HepG2 (cell line): Measurements from ENCODE around the gene FYB1. TPM values are rescaled to one million over a fixed set of nuclear protein-coding genes. Genes with fewer than 3 reads are reported as not detected.
A peak's percentile ranks its signal among the peaks of the same experiment; 100 is the strongest.

Source experiments
- HOXA7 ChIP-seq: sonication (generic); formaldehyde crosslinking; IDR thresholded peaks from 2 replicates; pipeline ENCODE4 v1.8.1; 2022; ENCODE audit warnings: mild to moderate bottlenecking, missing genetic modification reagents, moderate library complexity
- KLF15 ChIP-seq: sonication (generic); formaldehyde crosslinking; IDR thresholded peaks from 2 replicates; pipeline ENCODE4 v1.8.1; 2023; ENCODE audit warnings: borderline replicate concordance, mild to moderate bottlenecking, inconsistent platforms, missing genetic modification reagents, mixed read lengths
- NR2F6 ChIP-seq, 2 experiments: IDR thresholded peaks; 2 replicates each; pipeline ENCODE4 v1.6.1; 2016; ENCODE audit warnings: antibody characterized with exemption in 1 of 2, mild to moderate bottlenecking in 1 of 2
- ONECUT2 ChIP-seq: sonication (generic); formaldehyde crosslinking; IDR thresholded peaks from 2 replicates; pipeline ENCODE4 v1.4.0; 2020; ENCODE audit warnings: missing genetic modification reagents
- PPARG ChIP-seq: conservative IDR thresholded peaks from 2 replicates; pipeline ENCODE4 v1.6.1; 2016; ENCODE audit warnings: missing biosample characterization, missing genetic modification reagents
- ZBTB1 ChIP-seq: sonication (generic); formaldehyde crosslinking; IDR thresholded peaks from 2 replicates; pipeline ENCODE4 v1.4.0; 2020; ENCODE audit warnings: missing genetic modification reagents, borderline replicate concordance
- ZFP36 ChIP-seq: fragments of 150-350 bp; IDR thresholded peaks from 2 replicates; pipeline ENCODE4 v1.6.1; 2018; ENCODE audit warnings: borderline replicate concordance, low read length, low read depth; ENCODE audit not compliant: partially characterized antibody
- ZNF234 ChIP-seq: sonication (generic); formaldehyde crosslinking; conservative IDR thresholded peaks from 2 replicates; pipeline ENCODE4 v1.5.1; 2020; ENCODE audit warnings: mild to moderate bottlenecking, missing genetic modification reagents
- ZNF318 ChIP-seq: sonication (generic); formaldehyde crosslinking; IDR thresholded peaks from 2 replicates; pipeline ENCODE4 v1.4.0; 2020; ENCODE audit warnings: mild to moderate bottlenecking, missing genetic modification reagents
- ZNF773 ChIP-seq: sonication (generic); formaldehyde crosslinking; IDR thresholded peaks from 2 replicates; pipeline ENCODE4 v1.4.0; 2020; ENCODE audit warnings: missing genetic modification reagents, borderline replicate concordance
- polyA plus RNA-seq, 8 experiments: library from polyadenylated mRNA; depleted of rRNA in 3 of 8; stranded (reverse) in 7 of 8; unstranded in 1 of 8; fragments of >200 nt; fragmentation: Illumina TruSeq in 4 of 8; extraction: Trizol in 4 of 8; gene quantifications; 2 replicates each; pipeline versions ENCODE4 v1.2.1 to v1.2.3, GENCODE V29; 2011 to 2016; ENCODE audit warnings: low read depth in 4 of 8, missing spikeins in 1 of 8, mixed read lengths in 1 of 8; ENCODE audit not compliant: insufficient read depth in 1 of 8
- total RNA-seq, 5 experiments: library from RNA; depleted of rRNA; stranded (reverse); fragments of >200 nt; fragmentation: Illumina TruSeq; extraction: Trizol; gene quantifications; 2 replicates each; pipeline ENCODE4 v1.2.3, GENCODE V29; 2016; ENCODE audit warnings: low read depth in 1 of 5
- TF ChIP-seq, protein P1 (sequence below): sonication (generic); formaldehyde crosslinking; IDR thresholded peaks from 2 replicates; pipeline ENCODE4 v1.8.0; 2022; ENCODE audit warnings: missing genetic modification reagents, mild to moderate bottlenecking, inconsistent platforms, borderline replicate concordance
- TF ChIP-seq, protein P2 (sequence below): sonication (generic); formaldehyde crosslinking; IDR thresholded peaks from 2 replicates; pipeline ENCODE4 v1.4.0; 2020; ENCODE audit warnings: missing genetic modification reagents
- TF ChIP-seq, protein P3 (sequence below): sonication (generic); formaldehyde crosslinking; IDR thresholded peaks from 2 replicates; pipeline ENCODE4 v1.4.0; 2020; ENCODE audit warnings: missing genetic modification reagents; ENCODE audit errors: not compliant biosample characterization

Gene FYB1
- total and polyA plus RNA-seq, 2 of the 13 experiments (the other 11 are each of a cell fraction or from before 2014, with no cell fraction given) = 0.03 TPM; not detected in 1

DNA sequence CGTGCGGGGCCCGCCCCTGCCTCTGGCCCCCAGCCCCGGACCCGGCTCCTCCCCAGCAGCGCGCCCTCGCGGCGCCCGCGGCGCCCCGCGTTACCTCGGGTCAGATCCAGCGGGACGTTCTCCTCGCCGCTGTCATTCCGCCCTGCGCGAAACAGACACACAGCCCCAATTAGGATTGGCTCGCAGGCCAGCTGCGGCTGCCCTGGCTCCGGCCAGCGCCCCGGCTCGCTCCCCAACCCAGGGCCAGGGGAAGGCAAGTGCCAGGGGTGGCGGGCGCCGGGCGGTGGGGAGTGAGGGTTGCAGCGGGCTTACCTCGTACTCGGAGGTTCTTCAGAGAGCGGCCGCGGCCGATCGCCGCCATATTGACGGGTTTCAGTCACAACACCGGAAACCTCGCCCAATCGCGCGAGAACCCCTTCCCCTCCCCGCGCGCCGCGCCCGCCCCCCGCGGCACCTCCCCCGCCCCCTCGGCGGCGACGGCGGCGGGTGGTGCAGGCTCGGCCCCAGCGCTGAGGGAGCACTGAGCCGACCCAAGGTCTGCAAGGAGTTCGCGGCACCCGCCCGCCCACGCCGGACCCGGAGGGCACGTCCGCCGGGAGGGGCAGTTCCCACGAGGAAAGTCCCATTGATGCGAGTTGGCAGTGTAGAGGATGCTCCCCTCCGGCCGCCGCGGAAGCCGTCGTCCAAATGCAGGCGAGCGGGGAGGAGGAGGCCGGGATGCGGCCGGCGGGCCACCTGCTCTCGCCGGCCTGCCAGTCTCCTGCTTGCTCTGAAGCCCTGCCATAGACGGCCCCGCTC, 145.1 kb downstream of the FYB1 start, which contains the start of gene RICTOR (continued):
- no peak for TF ChIP-seq ZNF318 (CRISPR knock-in tag)
- TF ChIP-seq ZNF773 (CRISPR knock-in tag) = no peak
- TF ChIP-seq NR2F6 (IDR thresholded peaks at IDR 0.05) = no peak
- no peak for TF ChIP-seq NR2F6 (CRISPR knock-in tag; IDR thresholded peaks at IDR 0.05)
- TF ChIP-seq HOXA7 (CRISPR knock-in tag) = no peak
- TF ChIP-seq ZBTB1 (CRISPR knock-in tag) = no peak
- TF ChIP-seq KLF15 (CRISPR knock-in tag) = no peak; the same call in 1 of the 2 replicates
- TF ChIP-seq, protein P1, sequence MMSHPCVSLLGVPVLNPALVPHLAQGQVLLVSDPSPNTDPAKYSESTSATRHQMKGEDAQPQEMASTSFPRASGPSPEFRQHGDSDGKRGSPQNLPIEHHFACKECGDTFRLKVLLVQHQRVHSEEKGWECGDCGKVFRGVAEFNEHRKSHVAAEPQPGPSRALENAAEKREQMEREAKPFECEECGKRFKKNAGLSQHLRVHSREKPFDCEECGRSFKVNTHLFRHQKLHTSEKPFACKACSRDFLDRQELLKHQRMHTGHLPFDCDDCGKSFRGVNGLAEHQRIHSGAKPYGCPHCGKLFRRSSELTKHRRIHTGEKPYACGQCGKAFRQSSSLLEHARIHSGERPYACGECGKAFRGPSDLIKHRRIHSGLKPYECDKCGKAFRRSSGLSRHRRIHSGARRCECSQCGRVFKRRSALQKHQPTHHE (CRISPR knock-in tag) = 0 out of 2 replicates have a peak, but pooled peaks have one; percentile 43
- TF ChIP-seq, protein P2, sequence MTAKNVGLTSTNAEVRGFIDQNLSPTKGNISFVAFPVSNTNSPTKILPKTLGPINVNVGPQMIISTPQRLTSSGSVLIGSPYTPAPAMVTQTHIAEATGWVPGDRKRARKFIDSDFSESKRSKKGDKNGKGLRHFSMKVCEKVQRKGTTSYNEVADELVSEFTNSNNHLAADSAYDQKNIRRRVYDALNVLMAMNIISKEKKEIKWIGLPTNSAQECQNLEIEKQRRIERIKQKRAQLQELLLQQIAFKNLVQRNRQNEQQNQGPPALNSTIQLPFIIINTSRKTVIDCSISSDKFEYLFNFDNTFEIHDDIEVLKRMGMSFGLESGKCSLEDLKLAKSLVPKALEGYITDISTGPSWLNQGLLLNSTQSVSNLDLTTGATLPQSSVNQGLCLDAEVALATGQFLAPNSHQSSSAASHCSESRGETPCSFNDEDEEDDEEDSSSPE = peak; percentile 62; the same call in 1 of the 2 replicates
- TF ChIP-seq ONECUT2 (CRISPR knock-in tag) = no peak
- TF ChIP-seq PPARG (CRISPR knock-in tag) = no peak
- no peak for TF ChIP-seq ZFP36
- TF ChIP-seq, protein P3, sequence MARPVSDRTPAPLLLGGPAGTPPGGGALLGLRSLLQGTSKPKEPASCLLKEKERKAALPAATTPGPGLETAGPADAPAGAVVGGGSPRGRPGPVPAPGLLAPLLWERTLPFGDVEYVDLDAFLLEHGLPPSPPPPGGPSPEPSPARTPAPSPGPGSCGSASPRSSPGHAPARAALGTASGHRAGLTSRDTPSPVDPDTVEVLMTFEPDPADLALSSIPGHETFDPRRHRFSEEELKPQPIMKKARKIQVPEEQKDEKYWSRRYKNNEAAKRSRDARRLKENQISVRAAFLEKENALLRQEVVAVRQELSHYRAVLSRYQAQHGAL = no peak
- TF ChIP-seq ZNF234 (CRISPR knock-in tag) = no peak
